ENCODE measurements around the gene TRMO.

The TRMO gene

DNA sequence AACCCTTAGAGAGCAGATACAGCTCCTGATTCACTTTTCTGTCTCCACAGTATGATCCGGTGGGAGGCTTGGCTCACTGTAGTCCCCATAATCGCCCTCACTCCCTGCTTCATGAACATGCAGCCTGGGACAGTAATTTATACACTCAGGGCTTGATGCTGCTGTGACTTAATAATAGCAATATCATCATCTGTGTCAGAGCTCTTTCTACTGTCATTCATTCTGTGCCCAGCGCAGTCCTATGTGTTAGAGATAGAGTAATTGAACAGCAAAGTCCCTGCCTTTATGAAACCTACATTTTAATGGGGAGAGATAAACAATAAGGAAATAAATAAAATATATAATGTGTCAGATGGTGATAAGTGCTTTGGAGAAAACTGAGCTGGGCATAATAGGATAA lies 18.4 kb upstream of the TRMO start:
- no peak for DNase-seq (ENCODE audit: low read depth in 1 of 2, low spot score in 1 of 2)
- no peak for TF ChIP-seq GABPA (IDR thresholded peaks at IDR 0.05; ENCODE audit: low read depth)
- TF ChIP-seq SPI1 (IDR thresholded peaks at IDR 0.05; ENCODE audit: borderline replicate concordance, low read depth), result no peak
- no peaks in the 10 kb centered on the region for H3K27me3 ChIP-seq (ENCODE audit: insufficient read depth, poor library complexity, severe bottlenecking)
- H3K27ac ChIP-seq (replicated peaks), result no peak overlapping the region
- no peak overlapping the region for H3K4me3 ChIP-seq (replicated peaks; ENCODE audit: insufficient read depth, low read length)

DNA sequence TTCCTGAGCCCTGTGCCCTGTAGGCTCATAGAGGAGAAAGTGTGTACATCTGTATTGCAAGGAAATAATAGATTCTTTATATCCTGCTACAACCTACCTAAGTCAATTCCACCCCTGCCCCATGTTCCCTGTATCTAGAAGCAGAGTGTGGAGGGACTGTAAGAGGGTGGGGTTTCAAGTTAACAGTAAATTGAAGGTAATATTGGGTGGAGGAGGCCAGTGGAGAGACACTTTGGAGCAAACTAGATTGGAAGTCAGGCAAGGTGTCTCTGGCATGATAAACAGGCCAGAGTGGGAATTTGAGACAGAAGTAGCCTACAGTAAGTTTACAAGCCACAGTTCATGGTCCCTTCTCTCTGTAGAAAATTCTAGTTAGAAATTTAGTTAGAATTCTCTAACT lies 17.9 kb upstream of the TRMO start:
- no peak overlapping the region for H3K27ac ChIP-seq (replicated peaks)
- TF ChIP-seq SPI1 (IDR thresholded peaks at IDR 0.05; ENCODE audit: borderline replicate concordance, low read depth) (no peak), POLR2AphosphoS5 (IDR thresholded peaks at IDR 0.05; ENCODE audit: low read depth) (no peak), GABPA (IDR thresholded peaks at IDR 0.05; ENCODE audit: low read depth) (no peak)
- TF ChIP-seq, protein P1, sequence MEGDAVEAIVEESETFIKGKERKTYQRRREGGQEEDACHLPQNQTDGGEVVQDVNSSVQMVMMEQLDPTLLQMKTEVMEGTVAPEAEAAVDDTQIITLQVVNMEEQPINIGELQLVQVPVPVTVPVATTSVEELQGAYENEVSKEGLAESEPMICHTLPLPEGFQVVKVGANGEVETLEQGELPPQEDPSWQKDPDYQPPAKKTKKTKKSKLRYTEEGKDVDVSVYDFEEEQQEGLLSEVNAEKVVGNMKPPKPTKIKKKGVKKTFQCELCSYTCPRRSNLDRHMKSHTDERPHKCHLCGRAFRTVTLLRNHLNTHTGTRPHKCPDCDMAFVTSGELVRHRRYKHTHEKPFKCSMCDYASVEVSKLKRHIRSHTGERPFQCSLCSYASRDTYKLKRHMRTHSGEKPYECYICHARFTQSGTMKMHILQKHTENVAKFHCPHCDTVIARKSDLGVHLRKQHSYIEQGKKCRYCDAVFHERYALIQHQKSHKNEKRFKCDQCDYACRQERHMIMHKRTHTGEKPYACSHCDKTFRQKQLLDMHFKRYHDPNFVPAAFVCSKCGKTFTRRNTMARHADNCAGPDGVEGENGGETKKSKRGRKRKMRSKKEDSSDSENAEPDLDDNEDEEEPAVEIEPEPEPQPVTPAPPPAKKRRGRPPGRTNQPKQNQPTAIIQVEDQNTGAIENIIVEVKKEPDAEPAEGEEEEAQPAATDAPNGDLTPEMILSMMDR (IDR thresholded peaks at IDR 0.05; ENCODE audit: insufficient read depth, low read length), result no peak
- TF ChIP-seq, protein P2, sequence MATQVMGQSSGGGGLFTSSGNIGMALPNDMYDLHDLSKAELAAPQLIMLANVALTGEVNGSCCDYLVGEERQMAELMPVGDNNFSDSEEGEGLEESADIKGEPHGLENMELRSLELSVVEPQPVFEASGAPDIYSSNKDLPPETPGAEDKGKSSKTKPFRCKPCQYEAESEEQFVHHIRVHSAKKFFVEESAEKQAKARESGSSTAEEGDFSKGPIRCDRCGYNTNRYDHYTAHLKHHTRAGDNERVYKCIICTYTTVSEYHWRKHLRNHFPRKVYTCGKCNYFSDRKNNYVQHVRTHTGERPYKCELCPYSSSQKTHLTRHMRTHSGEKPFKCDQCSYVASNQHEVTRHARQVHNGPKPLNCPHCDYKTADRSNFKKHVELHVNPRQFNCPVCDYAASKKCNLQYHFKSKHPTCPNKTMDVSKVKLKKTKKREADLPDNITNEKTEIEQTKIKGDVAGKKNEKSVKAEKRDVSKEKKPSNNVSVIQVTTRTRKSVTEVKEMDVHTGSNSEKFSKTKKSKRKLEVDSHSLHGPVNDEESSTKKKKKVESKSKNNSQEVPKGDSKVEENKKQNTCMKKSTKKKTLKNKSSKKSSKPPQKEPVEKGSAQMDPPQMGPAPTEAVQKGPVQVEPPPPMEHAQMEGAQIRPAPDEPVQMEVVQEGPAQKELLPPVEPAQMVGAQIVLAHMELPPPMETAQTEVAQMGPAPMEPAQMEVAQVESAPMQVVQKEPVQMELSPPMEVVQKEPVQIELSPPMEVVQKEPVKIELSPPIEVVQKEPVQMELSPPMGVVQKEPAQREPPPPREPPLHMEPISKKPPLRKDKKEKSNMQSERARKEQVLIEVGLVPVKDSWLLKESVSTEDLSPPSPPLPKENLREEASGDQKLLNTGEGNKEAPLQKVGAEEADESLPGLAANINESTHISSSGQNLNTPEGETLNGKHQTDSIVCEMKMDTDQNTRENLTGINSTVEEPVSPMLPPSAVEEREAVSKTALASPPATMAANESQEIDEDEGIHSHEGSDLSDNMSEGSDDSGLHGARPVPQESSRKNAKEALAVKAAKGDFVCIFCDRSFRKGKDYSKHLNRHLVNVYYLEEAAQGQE (IDR thresholded peaks at IDR 0.05; ENCODE audit: insufficient replicate concordance, low read depth), result no peak

DNA sequence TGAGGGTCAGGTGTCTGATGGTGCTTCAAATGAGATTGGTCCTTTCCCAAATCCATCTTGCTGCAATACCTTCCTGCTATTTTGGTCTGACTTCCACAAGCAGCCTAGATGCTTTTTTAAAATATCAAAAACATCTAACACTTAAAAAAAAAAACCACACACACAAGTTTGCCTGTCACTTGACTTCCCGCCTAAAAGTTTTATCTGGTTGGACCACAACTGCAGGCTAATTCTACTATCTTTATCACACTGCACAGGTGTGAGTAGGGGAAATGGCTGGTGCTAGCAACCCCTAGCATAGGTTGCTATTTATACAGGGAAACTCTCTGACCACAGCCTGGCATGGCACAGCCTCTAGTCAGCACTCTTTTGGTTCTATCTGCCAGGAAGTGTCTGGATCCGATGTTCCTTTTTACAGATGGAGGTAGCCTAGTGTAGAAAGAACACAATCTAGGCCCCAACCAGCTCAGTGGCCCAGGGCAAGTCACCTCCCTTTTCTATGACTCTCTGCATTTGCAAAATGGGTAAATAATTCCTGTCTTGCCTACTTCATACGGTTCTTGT lies 15.9 kb upstream of the TRMO start, which contains the start of gene HEMGN:
HEMGN (minus strand) TSS at position 92 of the 564 bp plus-strand sequence; CDS start at position 56, 36 bp downstream.
- TF ChIP-seq POLR2AphosphoS5 (IDR thresholded peaks at IDR 0.05; ENCODE audit: low read depth) (no peak), GABPA (IDR thresholded peaks at IDR 0.05; ENCODE audit: low read depth) (no peak), SPI1 (IDR thresholded peaks at IDR 0.05; ENCODE audit: borderline replicate concordance, low read depth) (no peak)
- TF ChIP-seq, protein P1 (IDR thresholded peaks at IDR 0.05; ENCODE audit: insufficient read depth, low read length), result no peak
- TF ChIP-seq, protein P2 (IDR thresholded peaks at IDR 0.05; ENCODE audit: insufficient replicate concordance, low read depth), result no peak
- Histone ChIP-seq H3K27me3 (ENCODE audit: insufficient read depth, poor library complexity, severe bottlenecking) (no peaks in the 10 kb centered on the region), H3K4me3 (replicated peaks; ENCODE audit: insufficient read depth, low read length) (no peak within 1 kb of the TSS), H3K27ac (replicated peaks) (no peak within 1 kb of the TSS)
- DNase-seq (ENCODE audit: low read depth in 1 of 2, low spot score in 1 of 2), result no peak

More for the DNA sequence above, 17.9 kb upstream of the TRMO start:
- H3K4me3 ChIP-seq (replicated peaks; ENCODE audit: insufficient read depth, low read length), result no peak overlapping the region
- no peak for DNase-seq (ENCODE audit: low read depth in 1 of 2, low spot score in 1 of 2)
- no peaks in the 10 kb centered on the region for H3K27me3 ChIP-seq (ENCODE audit: insufficient read depth, poor library complexity, severe bottlenecking)

DNA sequence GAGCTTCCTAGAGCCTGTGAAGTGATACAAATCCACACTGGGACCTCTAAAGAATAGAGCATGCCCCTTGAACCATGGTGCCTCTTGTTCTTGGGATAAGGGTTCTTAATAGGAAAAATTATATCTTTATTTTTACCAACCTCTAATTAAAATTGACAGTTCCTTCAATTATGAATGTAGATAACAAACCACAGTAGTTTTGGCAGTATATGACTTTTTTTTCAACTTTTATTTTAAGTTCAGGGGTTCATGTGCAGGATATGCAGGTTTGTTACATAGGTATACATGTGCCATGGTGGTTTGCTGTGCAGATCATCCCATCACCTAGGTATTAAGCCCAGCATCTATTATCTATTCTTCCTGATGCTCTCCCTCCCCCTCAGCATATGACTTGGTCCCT lies 14.7 kb upstream of the TRMO start:
- no peak for TF ChIP-seq GABPA (IDR thresholded peaks at IDR 0.05; ENCODE audit: low read depth)
- no peak for TF ChIP-seq SPI1 (IDR thresholded peaks at IDR 0.05; ENCODE audit: borderline replicate concordance, low read depth)
- TF ChIP-seq, protein P2 (IDR thresholded peaks at IDR 0.05; ENCODE audit: insufficient replicate concordance, low read depth), result no peak
- TF ChIP-seq, protein P1 (IDR thresholded peaks at IDR 0.05; ENCODE audit: insufficient read depth, low read length), result no peak
- no peak for TF ChIP-seq POLR2AphosphoS5 (IDR thresholded peaks at IDR 0.05; ENCODE audit: low read depth)
- Histone ChIP-seq H3K27me3 (ENCODE audit: insufficient read depth, poor library complexity, severe bottlenecking) (no peaks in the 10 kb centered on the region), H3K4me3 (replicated peaks; ENCODE audit: insufficient read depth, low read length) (no peak overlapping the region), H3K27ac (replicated peaks) (no peak overlapping the region)
- no peak for DNase-seq (ENCODE audit: low read depth in 1 of 2, low spot score in 1 of 2)
